HepG2 (cell line): ENCODE results near the gene ZNF30. TPM values are rescaled to one million over a fixed set of nuclear protein-coding genes. Genes with fewer than 3 reads are reported as not detected.

ENCODE experiments used
- ATAC-seq: fragments of 200-7000 bp; cut with Tn5 transposase; 3 replicates; pipeline ENCODE4 v1.9.1; 2020; ENCODE audit warnings: mild to moderate bottlenecking, moderate library complexity
- BruUV-seq: library from RNA; stranded (reverse); fragments of 400-500 nt; replicated peaks from 2 replicates; lab custom pipeline; 2021; lab: Mats Ljungman, UMichigan
- CTCF ChIA-PET: fragments of 300-600 bp; formaldehyde crosslinking; extraction: SDS; loops from one replicate; lab custom pipeline; 2021; ENCODE audit warnings: low total read pairs, inconsistent platforms, low intra/inter-chr PET ratio; lab: Yijun Ruan, JAX
- POLR2A ChIA-PET: fragments of 350-600 bp; sonication (Branson Sonifier 250); formaldehyde crosslinking; loops from one replicate; lab custom pipeline; 2020; ENCODE audit warnings: antibody characterized with exemption, inconsistent platforms; lab: Yijun Ruan, JAX
- DNase-seq: peaks from one replicate; pipeline ENCODE4 v3.0.0-alpha.2; 2015; ENCODE audit warnings: low spot score
- FAIRE-seq: peaks from 3 replicates; lab custom pipeline; 2011; peaks lifted over from hg19 to GRCh38; lab: Jason Lieb, UNC
- H2AFZ ChIP-seq: one replicate; pipeline ENCODE4 v1.6.1; 2011; ENCODE audit warnings: low read length, inconsistent platforms
- H3K27ac ChIP-seq: fragments of 300-600 bp; 3 replicates; pipeline ENCODE4 v1.8.0; 2011; ENCODE audit warnings: mixed run types, mild to moderate bottlenecking, mixed read lengths, low read length, inconsistent platforms; ENCODE audit not compliant: insufficient read depth; ENCODE audit errors: extremely low read length
- H3K27me3 ChIP-seq, 2 experiments: fragments of 200-600 bp in 1 of 2; 2 replicates in 1 of 2; 3 replicates in 1 of 2; pipeline versions ENCODE4 v1.6.0 to v1.8.0; 2011; ENCODE audit warnings: low read length in 2 of 2, mild to moderate bottlenecking in 2 of 2, moderate library complexity in 2 of 2, inconsistent platforms in 1 of 2; ENCODE audit not compliant: insufficient read depth in 2 of 2, control insufficient read depth in 1 of 2
- H3K36me3 ChIP-seq, 2 experiments: fragments of 200-600 bp in 1 of 2; replicated peaks in 1 of 2; 2 replicates in 1 of 2; 3 replicates in 1 of 2; pipeline versions ENCODE4 v1.5.1 to v1.8.0; 2011; ENCODE audit warnings: low read length in 2 of 2, inconsistent platforms in 1 of 2; ENCODE audit not compliant: insufficient read depth in 2 of 2, control insufficient read depth in 1 of 2
- H3K4me1 ChIP-seq: 2 replicates; pipeline ENCODE4 v1.5.1; 2012; ENCODE audit warnings: low read length, inconsistent platforms; ENCODE audit not compliant: insufficient read depth
- H3K4me2 ChIP-seq: 2 replicates; pipeline ENCODE4 v1.6.0; 2011; ENCODE audit warnings: low read depth, low read length, inconsistent platforms
- H3K4me3 ChIP-seq, 3 experiments: fragments of 200-600 bp in 1 of 3; sonication (generic), shearing (Covaris generic) in 1 of 3; replicated peaks in 1 of 3; 2 replicates each; pipeline ENCODE4 v1.5.1; 2011 to 2016; ENCODE audit warnings: low read length in 3 of 3, inconsistent platforms in 2 of 3, low read depth in 2 of 3, mild to moderate bottlenecking in 2 of 3, control low read depth in 1 of 3, mixed read lengths in 1 of 3; ENCODE audit not compliant: insufficient read depth in 1 of 3
- H3K79me2 ChIP-seq: one replicate; pipeline ENCODE4 v1.6.1; 2011; ENCODE audit warnings: low read length, inconsistent platforms; ENCODE audit not compliant: insufficient read depth
- H3K9ac ChIP-seq: 2 replicates; pipeline ENCODE4 v1.6.0; 2011; ENCODE audit warnings: mild to moderate bottlenecking, low read depth, low read length, inconsistent platforms; ENCODE audit not compliant: insufficient read depth
- H3K9me3 ChIP-seq: 2 replicates; pipeline ENCODE4 v1.5.1; 2012; ENCODE audit warnings: mild to moderate bottlenecking, low read length
- H4K20me1 ChIP-seq: 2 replicates; pipeline ENCODE4 v1.6.0; 2011; ENCODE audit warnings: inconsistent platforms, mild to moderate bottlenecking, low read length, moderate library complexity; ENCODE audit not compliant: insufficient read depth
- ATF6 ChIP-seq: sonication (generic); formaldehyde crosslinking; conservative IDR thresholded peaks from 2 replicates; pipeline ENCODE4 v1.4.0; 2020; ENCODE audit warnings: missing genetic modification reagents
- ELF1 ChIP-seq: sonication (generic); formaldehyde crosslinking; IDR thresholded peaks from 2 replicates; pipeline ENCODE4 v1.4.0; 2020; ENCODE audit warnings: missing genetic modification reagents
- HDAC1 ChIP-seq: sonication (generic); formaldehyde crosslinking; IDR thresholded peaks from 2 replicates; pipeline ENCODE4 v1.5.1; 2020; ENCODE audit warnings: mild to moderate bottlenecking, missing genetic modification reagents
- NR2F2 ChIP-seq: IDR thresholded peaks from 2 replicates; pipeline ENCODE4 v1.6.1; 2012; ENCODE audit warnings: low read depth, inconsistent platforms, borderline replicate concordance
- SRY ChIP-seq: sonication (generic); formaldehyde crosslinking; IDR thresholded peaks from 2 replicates; pipeline ENCODE4 v1.8.0; 2022; ENCODE audit warnings: mild to moderate bottlenecking, missing genetic modification reagents
- ZKSCAN1 ChIP-seq: fragments of 150-350 bp; IDR thresholded peaks from 2 replicates; pipeline ENCODE4 v1.6.1; 2014; ENCODE audit warnings: low read length
- ZNF484 ChIP-seq: sonication (generic); formaldehyde crosslinking; IDR thresholded peaks from 2 replicates; pipeline ENCODE4 v1.5.1; 2020; ENCODE audit warnings: mild to moderate bottlenecking, low read depth, missing genetic modification reagents, borderline replicate concordance
- ZNF496 ChIP-seq: sonication (generic); formaldehyde crosslinking; IDR thresholded peaks from 2 replicates; pipeline ENCODE4 v1.8.1; 2023; ENCODE audit warnings: mild to moderate bottlenecking, moderate library complexity, missing genetic modification reagents; ENCODE audit not compliant: insufficient replicate concordance
- ZNF546 ChIP-seq: sonication (generic); formaldehyde crosslinking; conservative IDR thresholded peaks from 2 replicates; pipeline ENCODE4 v1.8.1; 2023; ENCODE audit warnings: mild to moderate bottlenecking, missing genetic modification reagents
- ZNF619 ChIP-seq: sonication (generic); formaldehyde crosslinking; IDR thresholded peaks from 2 replicates; pipeline ENCODE4 v1.4.0; 2020; ENCODE audit warnings: mild to moderate bottlenecking, missing genetic modification reagents
- ZNF768 ChIP-seq: sonication (generic); formaldehyde crosslinking; IDR thresholded peaks from 2 replicates; pipeline ENCODE4 v1.4.0; 2020; ENCODE audit warnings: missing genetic modification reagents
- ZNF770 ChIP-seq: sonication (generic); formaldehyde crosslinking; IDR thresholded peaks from 2 replicates; pipeline ENCODE4 v1.5.0; 2020; ENCODE audit warnings: mild to moderate bottlenecking, missing genetic modification reagents
- WGBS: methylation state at CpG from one replicate; pipeline ENCODE4 v1.1.6; 2017; ENCODE audit warnings: low lambda C conversion rate; 5-methylcytosine and 5-hydroxymethylcytosine counted together
- in situ Hi-C: cut with HindIII; loops from 2 replicates; pipeline ENCODE4 v1.10.0; 2017; ENCODE audit warnings: low pct_unique_long_range_greater_than_20kb; ENCODE audit not compliant: extremely low pct_ligation_motif_present
- intact Hi-C: fragments of 100-400 bp; cut with micrococcal nuclease; formaldehyde crosslinking; loops from one replicate; pipeline ENCODE4 v1.10.0; 2022; ENCODE audit not compliant: unreplicated experiment
- polyA plus RNA-seq, 8 experiments: library from polyadenylated mRNA; depleted of rRNA in 3 of 8; stranded (reverse) in 7 of 8; unstranded in 1 of 8; fragments of >200 nt; fragmentation: Illumina TruSeq in 4 of 8; extraction: Trizol in 4 of 8; gene quantifications; 2 replicates each; pipeline versions ENCODE4 v1.2.1 to v1.2.3, GENCODE V29; 2011 to 2016; ENCODE audit warnings: low read depth in 4 of 8, missing spikeins in 1 of 8, mixed read lengths in 1 of 8; ENCODE audit not compliant: insufficient read depth in 1 of 8
- total RNA-seq, 5 experiments: library from RNA; depleted of rRNA; stranded (reverse); fragments of >200 nt; fragmentation: Illumina TruSeq; extraction: Trizol; gene quantifications; 2 replicates each; pipeline ENCODE4 v1.2.3, GENCODE V29; 2016; ENCODE audit warnings: low read depth in 1 of 5

Gene ZNF30
- total and polyA plus RNA-seq, 2 of the 13 experiments (the other 11 are each of a cell fraction or from before 2014, with no cell fraction given) = 2.3 to 4.4 TPM

- ChIA-PET POLR2A (no interaction called here), CTCF (interaction anchor here (0.7 to 3.0 kb wide), 2 partner anchors 41 to 58 kb away, joined by 3 to 99 read pairs; partner anchors contain the start of gene SCN1B)
- in situ Hi-C loops (loop anchor here (5.0 kb wide), 1 partner anchor 40 kb away; no protein-coding TSS in a partner anchor), intact Hi-C loops (loop anchor here (2.0 kb wide), 1 partner anchor 23 kb away; no protein-coding TSS in a partner anchor)
- no peaks in the 10 kb centered on the region for H3K79me2 ChIP-seq
- no peak for FAIRE-seq
- peaks cover 48% of the 10 kb centered on the region for H3K4me1 ChIP-seq
- peaks cover 1 to 32% of the 10 kb centered on the region in 2 experiments; a peak in 2 of 5 replicates for H3K27me3 ChIP-seq
- no peak overlapping the region for H2AFZ ChIP-seq
- H3K4me2 ChIP-seq = no peak overlapping the region
- H3K27ac ChIP-seq = no peak overlapping the region
- no peak overlapping the region for H3K4me3 ChIP-seq
- TF ChIP-seq ELF1 (CRISPR knock-in tag) = no peak
- no peak for TF ChIP-seq NR2F2
- TF ChIP-seq ZKSCAN1 = no peak
- no peak for TF ChIP-seq ZNF770
- TF ChIP-seq HDAC1 (CRISPR knock-in tag) = no peak
- no peak for TF ChIP-seq ZNF496 (CRISPR knock-in tag)
- no peak for TF ChIP-seq ZNF546
- TF ChIP-seq SRY (CRISPR knock-in tag) = no peak
- no peak for TF ChIP-seq ZNF484 (CRISPR knock-in tag)
- no peak for TF ChIP-seq ZNF768 (CRISPR knock-in tag)
- TF ChIP-seq ATF6 (CRISPR knock-in tag) = no peak
- no peak for TF ChIP-seq ZNF619 (CRISPR knock-in tag)
- no peak for DNase-seq
- ATAC-seq = no peak
- H4K20me1 ChIP-seq = no peaks in the 10 kb centered on the region
- BruUV-seq = no TSS peak
- 25% methylated on average over 7 of the region's 7 CpGs for WGBS
- no peak overlapping the region for H3K9ac ChIP-seq
- H3K9me3 ChIP-seq = peaks cover 21% of the 10 kb centered on the region
- no peaks in the 10 kb centered on the region for H3K36me3 ChIP-seq
Measured at GRCh38 chr19:34972163-34972705, 45.5 kb downstream of the ZNF30 start.
